Neural progenitor cell (in vitro differentiated cells): ENCODE data around the gene CD151.

ENCODE experiments used
- CTCF ChIP-seq: fragments of 200-600 bp; sonication (generic); IDR thresholded peaks from 2 replicates; pipeline ENCODE4 v1.5.1; 2017; ENCODE audit warnings: antibody characterized with exemption, mild to moderate bottlenecking
- EZH2 ChIP-seq: fragments of 200-600 bp; sonication (generic); IDR thresholded peaks from 2 replicates; pipeline ENCODE4 v1.6.1; 2017; ENCODE audit warnings: antibody characterized with exemption, mild to moderate bottlenecking, moderate library complexity
- EZH2phosphoT487 ChIP-seq: fragments of 200-600 bp; sonication (generic); IDR thresholded peaks from 2 replicates; pipeline ENCODE4 v1.6.1; 2017; ENCODE audit warnings: antibody characterized with exemption

GRCh38 chr11:811446-812245 is 21.1 kb upstream of the CD151 start:
- no peak for TF ChIP-seq CTCF
- no peak for TF ChIP-seq EZH2
- TF ChIP-seq EZH2phosphoT487, result no peak
